Progenitor cell of endocrine pancreas (in vitro differentiated cells): ENCODE measurements around the gene HDAC7. TPM values are rescaled to one million over a fixed set of nuclear protein-coding genes. Genes with fewer than 3 reads are reported as not detected.

Experiments used
- DNase-seq: peaks from one replicate; pipeline ENCODE4 v3.0.0; 2021; ENCODE audit warnings: low spot score; ENCODE audit not compliant: unreplicated experiment
- H3K27ac Mint-ChIP-seq: 2 replicates; pipeline ENCODE4 v1.8.0; 2021; ENCODE audit warnings: mild to moderate bottlenecking, moderate library complexity, mixed read lengths
- H3K27me3 Mint-ChIP-seq: 2 replicates; pipeline ENCODE4 v1.8.0; 2021; ENCODE audit warnings: mixed read lengths
- H3K36me3 Mint-ChIP-seq: 2 replicates; pipeline ENCODE4 v1.8.0; 2022; ENCODE audit warnings: mixed read lengths; ENCODE audit not compliant: insufficient read depth
- H3K4me1 Mint-ChIP-seq: 2 replicates; pipeline ENCODE4 v1.8.0; 2021; ENCODE audit warnings: low read depth, mixed read lengths
- H3K4me3 Mint-ChIP-seq: 2 replicates; pipeline ENCODE4 v1.8.0; 2021; ENCODE audit warnings: low read depth, mild to moderate bottlenecking, moderate library complexity, mixed read lengths
- H3K9me3 Mint-ChIP-seq: 2 replicates; pipeline ENCODE4 v1.8.0; 2021; ENCODE audit warnings: low read depth, mixed read lengths
- total RNA-seq: library from RNA; stranded (reverse); gene quantifications from 2 replicates; pipeline ENCODE4 v1.2.1, GENCODE V29; 2021
- TF ChIP-seq, protein P1 (sequence below): fragments of 200-600 bp; sonication (generic); IDR thresholded peaks from one replicate; pipeline ENCODE4 v1.5.0; 2021; ENCODE audit warnings: antibody characterized with exemption, mild to moderate bottlenecking; ENCODE audit not compliant: unreplicated experiment

Gene HDAC7
- total RNA-seq, 1 donor from 2014 or later: 80.0 TPM

GRCh38 chr12:47808050-47808449, 11.7 kb downstream of the HDAC7 start:
- no peak for DNase-seq
- H3K9me3 Mint-ChIP-seq: no peaks in the 10 kb centered on the region
- H3K4me1 Mint-ChIP-seq: peaks cover 23% of the 10 kb centered on the region
- TF ChIP-seq, protein P1, sequence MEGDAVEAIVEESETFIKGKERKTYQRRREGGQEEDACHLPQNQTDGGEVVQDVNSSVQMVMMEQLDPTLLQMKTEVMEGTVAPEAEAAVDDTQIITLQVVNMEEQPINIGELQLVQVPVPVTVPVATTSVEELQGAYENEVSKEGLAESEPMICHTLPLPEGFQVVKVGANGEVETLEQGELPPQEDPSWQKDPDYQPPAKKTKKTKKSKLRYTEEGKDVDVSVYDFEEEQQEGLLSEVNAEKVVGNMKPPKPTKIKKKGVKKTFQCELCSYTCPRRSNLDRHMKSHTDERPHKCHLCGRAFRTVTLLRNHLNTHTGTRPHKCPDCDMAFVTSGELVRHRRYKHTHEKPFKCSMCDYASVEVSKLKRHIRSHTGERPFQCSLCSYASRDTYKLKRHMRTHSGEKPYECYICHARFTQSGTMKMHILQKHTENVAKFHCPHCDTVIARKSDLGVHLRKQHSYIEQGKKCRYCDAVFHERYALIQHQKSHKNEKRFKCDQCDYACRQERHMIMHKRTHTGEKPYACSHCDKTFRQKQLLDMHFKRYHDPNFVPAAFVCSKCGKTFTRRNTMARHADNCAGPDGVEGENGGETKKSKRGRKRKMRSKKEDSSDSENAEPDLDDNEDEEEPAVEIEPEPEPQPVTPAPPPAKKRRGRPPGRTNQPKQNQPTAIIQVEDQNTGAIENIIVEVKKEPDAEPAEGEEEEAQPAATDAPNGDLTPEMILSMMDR: no peak
- no peaks in the 10 kb centered on the region for H3K27me3 Mint-ChIP-seq
- no peaks in the 10 kb centered on the region for H3K36me3 Mint-ChIP-seq
- no peak overlapping the region for H3K4me3 Mint-ChIP-seq
- no peak overlapping the region for H3K27ac Mint-ChIP-seq

- Mint-ChIP-seq H3K36me3 (no peaks in the 10 kb centered on the region), H3K4me3 (no peak overlapping the region), H3K27ac (peak overlapping the region; percentile 2), H3K27me3 (no peaks in the 10 kb centered on the region), H3K9me3 (no peaks in the 10 kb centered on the region), H3K4me1 (peaks cover 18% of the 10 kb centered on the region)
- DNase-seq: no peak
- TF ChIP-seq, protein P1: no peak
These were observed 12.4 kb downstream of the HDAC7 start for GRCh38 chr12:47807338-47807737.

GRCh38 chr12:47805417-47805816, 14.3 kb downstream of the HDAC7 start:
- TF ChIP-seq, protein P1: no peak
- Mint-ChIP-seq H3K4me1 (peaks cover 18% of the 10 kb centered on the region), H3K4me3 (no peak overlapping the region), H3K36me3 (no peaks in the 10 kb centered on the region), H3K27ac (no peak overlapping the region), H3K9me3 (no peaks in the 10 kb centered on the region), H3K27me3 (no peaks in the 10 kb centered on the region)
- no peak for DNase-seq

GRCh38 chr12:47804171-47804570, 15.5 kb downstream of the HDAC7 start:
- H3K27me3 Mint-ChIP-seq: no peaks in the 10 kb centered on the region
- TF ChIP-seq, protein P1: no peak
- peaks cover 17% of the 10 kb centered on the region for H3K4me1 Mint-ChIP-seq
- no peaks in the 10 kb centered on the region for H3K36me3 Mint-ChIP-seq
- H3K27ac Mint-ChIP-seq: no peak overlapping the region
- H3K4me3 Mint-ChIP-seq: no peak overlapping the region
- H3K9me3 Mint-ChIP-seq: no peaks in the 10 kb centered on the region
- DNase-seq: no peak

DNA sequence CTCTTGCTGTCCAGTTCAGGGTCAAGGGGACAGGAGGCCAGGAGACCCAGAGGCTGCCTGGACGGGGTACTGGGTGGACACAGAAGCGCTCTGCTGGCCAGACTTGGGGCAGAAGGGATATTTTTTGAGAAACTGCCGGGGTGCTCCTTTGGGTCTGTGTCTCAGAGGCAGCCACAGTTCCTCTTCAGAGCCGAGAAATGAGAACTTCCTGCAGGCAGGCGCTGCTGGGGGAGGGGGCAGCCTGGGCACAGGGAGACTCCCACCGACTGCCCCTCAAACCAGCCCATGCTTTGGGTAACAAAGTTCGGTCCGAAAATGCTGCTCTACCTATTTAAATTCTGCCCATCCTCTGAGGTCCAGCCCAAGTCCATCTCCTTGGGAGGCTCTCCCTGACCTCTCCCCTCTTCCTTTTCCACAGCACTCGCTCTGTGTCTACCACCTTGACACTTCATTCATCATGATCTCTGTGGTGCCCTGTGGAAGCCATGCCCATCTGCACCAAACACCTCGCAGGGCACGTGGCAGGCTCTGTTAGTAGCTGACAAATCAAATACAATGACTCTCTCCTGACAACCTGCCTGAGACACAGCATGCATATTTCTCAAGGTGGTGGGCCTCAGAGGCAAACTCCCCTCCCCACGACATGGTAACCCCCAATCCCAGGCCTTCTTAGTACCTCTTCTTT, 16.4 kb downstream of the HDAC7 start:
- peaks cover 15% of the 10 kb centered on the region for H3K4me1 Mint-ChIP-seq
- H3K9me3 Mint-ChIP-seq: no peaks in the 10 kb centered on the region
- no peaks in the 10 kb centered on the region for H3K27me3 Mint-ChIP-seq
- no peak overlapping the region for H3K4me3 Mint-ChIP-seq
- H3K36me3 Mint-ChIP-seq: no peaks in the 10 kb centered on the region
- no peak for DNase-seq
- TF ChIP-seq, protein P1: no peak
- H3K27ac Mint-ChIP-seq: peak overlapping the region; percentile 14
